OCI-LY3 (cell line): ENCODE data around the gene L3MBTL3.

Source experiments
- H2AFZ ChIP-seq: fragments of 200-600, 300-600 bp; shearing (Covaris generic); 2 replicates; pipeline ENCODE4 v1.6.0; 2014; ENCODE audit warnings: antibody characterized with exemption, low read depth, low read length
- H3K27ac ChIP-seq: fragments of 200-600, 300-600 bp; sonication (generic); 2 replicates; pipeline ENCODE4 v1.5.1; 2014; ENCODE audit warnings: mild to moderate bottlenecking, low read length, moderate library complexity, mixed read lengths
- H3K27me3 ChIP-seq: fragments of 200-600, 300-600 bp; sonication (generic); 2 replicates; pipeline ENCODE4 v1.6.1; 2014; ENCODE audit warnings: low read depth, low read length, mixed read lengths
- H3K36me3 ChIP-seq: fragments of 200-600, 300-600 bp; sonication (generic); replicated peaks from 2 replicates; pipeline ENCODE3; 2014; ENCODE audit warnings: low read depth, low read length, mixed read lengths
- H3K4me1 ChIP-seq: fragments of 300-600, 200-600 bp; sonication (generic); 2 replicates; pipeline ENCODE4 v1.6.1; 2014; ENCODE audit warnings: low read length, mixed read lengths
- H3K4me2 ChIP-seq: fragments of 200-600, 300-600 bp; sonication (generic); 2 replicates; pipeline ENCODE4 v1.6.1; 2014; ENCODE audit warnings: low read length, mixed read lengths
- H3K4me3 ChIP-seq: fragments of 300-600, 200-600 bp; sonication (generic); 2 replicates; pipeline ENCODE4 v1.5.1; 2014; ENCODE audit warnings: antibody characterized with exemption, mild to moderate bottlenecking, low read length, moderate library complexity
- H3K79me2 ChIP-seq: fragments of 300-600, 200-600 bp; shearing (Covaris generic); 2 replicates; pipeline ENCODE4 v1.6.1; 2014; ENCODE audit warnings: mild to moderate bottlenecking, low read length, mixed read lengths
- H3K9ac ChIP-seq: fragments of 300-600, 200-600 bp; shearing (Covaris generic); 2 replicates; pipeline ENCODE4 v1.6.0; 2014; ENCODE audit warnings: mild to moderate bottlenecking, low read length, moderate library complexity
- H3K9me3 ChIP-seq: fragments of 200-600, 300-600 bp; shearing (Covaris generic); 2 replicates; pipeline ENCODE4 v1.6.1; 2014; ENCODE audit warnings: low read length, mixed read lengths; ENCODE audit not compliant: insufficient read depth
- H4K20me1 ChIP-seq: fragments of 200-600, 300-600 bp; sonication (generic); 2 replicates; pipeline ENCODE4 v1.6.1; 2016; ENCODE audit warnings: low read length, mixed read lengths; ENCODE audit not compliant: insufficient read depth
- CTCF ChIP-seq: fragments of 200-600, 300-600 bp; sonication (generic); IDR thresholded peaks from 2 replicates; pipeline ENCODE4 v1.5.1; 2014; ENCODE audit warnings: antibody characterized with exemption, low read length, low read depth
- EZH2phosphoT487 ChIP-seq: fragments of 200-600 bp; shearing (Covaris generic); IDR thresholded peaks from 2 replicates; pipeline ENCODE4 v1.6.1; 2018; ENCODE audit warnings: antibody characterized with exemption, mixed run types, low read depth

The L3MBTL3 gene

DNA sequence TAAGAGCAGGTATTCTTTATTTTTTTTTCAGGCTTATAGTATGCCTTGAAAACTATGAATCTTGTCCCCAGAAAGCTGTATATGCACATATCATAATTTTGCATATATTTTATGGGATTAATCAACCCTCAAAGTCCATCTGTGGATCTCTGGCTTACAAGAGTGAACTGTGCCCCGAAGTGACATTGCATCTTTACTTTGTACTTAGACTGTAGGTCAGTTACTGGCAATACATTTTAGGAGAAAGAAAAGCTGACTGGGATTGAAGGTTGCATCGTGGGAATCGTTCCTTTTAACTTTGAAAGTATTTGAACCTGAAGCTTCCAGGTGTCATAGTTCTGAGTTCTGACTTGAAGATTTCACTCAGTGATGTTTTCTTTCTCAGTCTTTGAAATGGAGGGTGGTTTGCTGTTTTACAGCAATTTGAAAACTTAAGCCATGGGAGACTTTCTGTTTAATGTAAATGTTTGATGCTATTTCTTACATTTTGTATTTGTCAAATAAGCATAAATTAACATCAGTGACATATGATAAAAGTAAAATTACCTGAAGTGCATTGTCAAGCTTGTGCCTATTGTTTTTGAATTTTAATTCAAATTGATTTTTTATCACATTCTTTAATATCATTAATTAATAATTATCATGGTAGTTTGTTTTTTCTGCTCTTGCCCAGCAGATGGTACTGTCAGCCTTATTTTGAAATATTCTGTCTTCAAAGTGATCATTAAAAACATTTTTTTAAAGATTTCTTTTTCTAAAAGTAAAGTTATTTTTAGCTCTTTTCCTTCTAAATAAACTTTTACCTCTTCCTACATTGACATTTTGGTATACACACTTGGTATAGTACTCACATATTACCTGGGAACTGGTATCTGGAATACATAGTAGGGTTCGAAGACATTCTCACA, 29.0 kb downstream of the L3MBTL3 start:
- Histone ChIP-seq H3K79me2 (no peaks in the 10 kb centered on the region), H4K20me1 (no peaks in the 10 kb centered on the region), H3K9ac (no peak overlapping the region), H3K27me3 (no peaks in the 10 kb centered on the region), H3K4me2 (no peak overlapping the region), H3K4me3 (no peak overlapping the region), H3K9me3 (no peaks in the 10 kb centered on the region), H2AFZ (no peak overlapping the region), H3K36me3 (peaks cover 3% of the 10 kb centered on the region), H3K4me1 (peaks cover 10% of the 10 kb centered on the region), H3K27ac (no peak overlapping the region)
- TF ChIP-seq CTCF, result peak; percentile 24; the same call in 1 of the 2 replicates
- no peak for TF ChIP-seq EZH2phosphoT487

GRCh38 chr6:130050230-130050629, 31.8 kb downstream of the L3MBTL3 start:
- Histone ChIP-seq H3K9me3 (no peaks in the 10 kb centered on the region), H3K27me3 (no peaks in the 10 kb centered on the region), H3K9ac (no peak overlapping the region), H2AFZ (no peak overlapping the region), H3K4me1 (peaks cover 10% of the 10 kb centered on the region), H3K4me2 (no peak overlapping the region), H3K79me2 (no peaks in the 10 kb centered on the region), H3K27ac (no peak overlapping the region), H4K20me1 (no peaks in the 10 kb centered on the region), H3K36me3 (peaks cover 3% of the 10 kb centered on the region), H3K4me3 (no peak overlapping the region)
- TF ChIP-seq CTCF, result no peak
- no peak for TF ChIP-seq EZH2phosphoT487

DNA sequence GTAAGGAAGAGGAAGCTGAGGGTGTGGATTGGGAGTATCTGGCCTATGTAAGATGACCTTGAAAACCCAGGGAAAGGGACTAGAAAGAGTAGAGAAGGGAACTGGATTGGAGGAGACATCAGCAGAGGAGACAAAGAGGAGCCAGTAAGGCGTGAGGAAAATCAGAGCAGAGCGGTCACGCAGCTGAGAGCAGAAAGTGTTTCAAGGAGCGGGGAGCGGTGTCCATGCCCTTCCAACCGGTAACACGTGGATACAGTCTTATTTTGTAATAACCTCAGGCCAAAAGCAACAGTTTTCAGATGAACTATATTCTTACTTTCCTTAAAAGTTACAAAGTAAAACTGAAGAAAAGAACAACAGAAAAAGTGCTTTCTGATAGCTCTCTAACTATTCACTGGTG, 36.3 kb downstream of the L3MBTL3 start:
- no peak overlapping the region for H3K9ac ChIP-seq
- H3K4me3 ChIP-seq, result no peak overlapping the region
- H4K20me1 ChIP-seq, result no peaks in the 10 kb centered on the region
- TF ChIP-seq CTCF (no peak), EZH2phosphoT487 (no peak)
- no peak overlapping the region for H2AFZ ChIP-seq
- no peaks in the 10 kb centered on the region for H3K27me3 ChIP-seq
- H3K4me2 ChIP-seq, result no peak overlapping the region
- peaks cover 8% of the 10 kb centered on the region for H3K4me1 ChIP-seq
- H3K27ac ChIP-seq, result no peak overlapping the region
- H3K79me2 ChIP-seq, result no peaks in the 10 kb centered on the region
- no peaks in the 10 kb centered on the region for H3K9me3 ChIP-seq
- H3K36me3 ChIP-seq, result peaks cover 3% of the 10 kb centered on the region

DNA sequence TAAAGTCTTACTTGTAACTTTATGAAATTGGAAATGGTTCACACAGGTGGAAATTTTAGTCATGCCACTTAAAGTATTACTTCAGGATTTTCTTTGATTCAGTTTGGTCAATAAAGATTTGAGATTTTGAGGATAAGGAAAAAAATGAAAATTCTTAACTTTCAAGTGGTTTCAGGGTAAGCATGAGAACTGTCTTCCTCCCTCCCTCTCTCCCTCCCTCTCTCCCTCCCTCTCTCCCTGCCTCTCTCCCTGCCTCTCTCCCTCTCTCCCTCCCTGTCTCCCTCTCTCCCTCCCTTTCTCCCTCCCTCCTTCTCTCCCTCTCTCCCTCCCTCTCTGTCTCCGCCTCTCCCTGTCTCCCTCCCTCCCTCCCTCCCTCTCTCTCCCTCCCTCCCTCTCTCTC, 36.9 kb downstream of the L3MBTL3 start:
- no peak overlapping the region for H2AFZ ChIP-seq
- H3K27me3 ChIP-seq, result no peaks in the 10 kb centered on the region
- H3K9ac ChIP-seq, result no peak overlapping the region
- H3K79me2 ChIP-seq, result no peaks in the 10 kb centered on the region
- H3K4me1 ChIP-seq, result peaks cover 3% of the 10 kb centered on the region
- H3K9me3 ChIP-seq, result no peaks in the 10 kb centered on the region
- TF ChIP-seq CTCF (no peak), EZH2phosphoT487 (no peak)
- no peak overlapping the region for H3K27ac ChIP-seq
- H3K4me2 ChIP-seq, result no peak overlapping the region
- no peak overlapping the region for H3K4me3 ChIP-seq
- peaks cover 3% of the 10 kb centered on the region for H3K36me3 ChIP-seq
- no peaks in the 10 kb centered on the region for H4K20me1 ChIP-seq
